ENCODE results near the gene MAGI2.

Gene MAGI2

GRCh38 chr7:78179827-78180477 is 1273.5 kb downstream of the MAGI2 start:
- no peaks in the 10 kb centered on the region for H3K36me3 ChIP-seq (ENCODE audit: low read length)
- no peak overlapping the region for H3K4me3 ChIP-seq (ENCODE audit: insufficient read depth, low read length, poor library complexity, severe bottlenecking)
- no peak for TF ChIP-seq EZH2phosphoT487 (conservative IDR thresholded peaks at IDR 0.05; ENCODE audit: low read length)
- TF ChIP-seq CTCF (IDR thresholded peaks at IDR 0.05; ENCODE audit: insufficient read depth, low read length, poor library complexity, severe bottlenecking), result no peak
- H3K9me3 ChIP-seq (ENCODE audit: insufficient read depth, low read length), result no peaks in the 10 kb centered on the region
- H3K27ac ChIP-seq (ENCODE audit: low read depth, low read length), result no peak overlapping the region
- no peaks in the 10 kb centered on the region for H4K20me1 ChIP-seq (ENCODE audit: low read depth, low read length)
- no peak overlapping the region for H2AFZ ChIP-seq (ENCODE audit: low read depth, low read length, severe bottlenecking)
- no peaks in the 10 kb centered on the region for H3K27me3 ChIP-seq (ENCODE audit: low read length)
- no peak overlapping the region for H3K4me2 ChIP-seq (ENCODE audit: low read depth, low read length, poor library complexity, severe bottlenecking)
- H3K9me2 ChIP-seq (replicated peaks; ENCODE audit: insufficient read depth, low read length), result no peaks in the 10 kb centered on the region
- H3F3A ChIP-seq (ENCODE audit: insufficient read depth), result no peaks in the 10 kb centered on the region
- no peak overlapping the region for H3K9ac ChIP-seq (ENCODE audit: low read length)
- no peaks in the 10 kb centered on the region for H3K79me2 ChIP-seq (ENCODE audit: insufficient read depth, low read length)

GRCh38 chr7:78179211-78179610 is 1274.3 kb downstream of the MAGI2 start:
- H3K9me3 ChIP-seq (ENCODE audit: insufficient read depth, low read length), result no peaks in the 10 kb centered on the region
- no peak overlapping the region for H3K4me3 ChIP-seq (ENCODE audit: insufficient read depth, low read length, poor library complexity, severe bottlenecking)
- H4K20me1 ChIP-seq (ENCODE audit: low read depth, low read length), result no peaks in the 10 kb centered on the region
- no peak overlapping the region for H3K27ac ChIP-seq (ENCODE audit: low read depth, low read length)
- TF ChIP-seq CTCF (IDR thresholded peaks at IDR 0.05; ENCODE audit: insufficient read depth, low read length, poor library complexity, severe bottlenecking) (no peak), EZH2phosphoT487 (conservative IDR thresholded peaks at IDR 0.05; ENCODE audit: low read length) (no peak)
- no peaks in the 10 kb centered on the region for H3K79me2 ChIP-seq (ENCODE audit: insufficient read depth, low read length)
- H3K9ac ChIP-seq (ENCODE audit: low read length), result no peak overlapping the region
- H3F3A ChIP-seq (ENCODE audit: insufficient read depth), result no peaks in the 10 kb centered on the region
- H2AFZ ChIP-seq (ENCODE audit: low read depth, low read length, severe bottlenecking), result no peak overlapping the region
- H3K27me3 ChIP-seq (ENCODE audit: low read length), result no peaks in the 10 kb centered on the region
- H3K4me2 ChIP-seq (ENCODE audit: low read depth, low read length, poor library complexity, severe bottlenecking), result no peak overlapping the region
- no peaks in the 10 kb centered on the region for H3K9me2 ChIP-seq (replicated peaks; ENCODE audit: insufficient read depth, low read length)
- H3K36me3 ChIP-seq (ENCODE audit: low read length), result no peaks in the 10 kb centered on the region

- Histone ChIP-seq H3K4me2 (ENCODE audit: low read depth, low read length, poor library complexity, severe bottlenecking) (no peak overlapping the region), H3K36me3 (ENCODE audit: low read length) (no peaks in the 10 kb centered on the region), H3F3A (ENCODE audit: insufficient read depth) (no peaks in the 10 kb centered on the region), H3K9ac (ENCODE audit: low read length) (no peak overlapping the region), H2AFZ (ENCODE audit: low read depth, low read length, severe bottlenecking) (no peak overlapping the region), H3K27me3 (ENCODE audit: low read length) (no peaks in the 10 kb centered on the region), H3K9me3 (ENCODE audit: insufficient read depth, low read length) (no peaks in the 10 kb centered on the region), H3K79me2 (ENCODE audit: insufficient read depth, low read length) (no peaks in the 10 kb centered on the region), H3K9me2 (replicated peaks; ENCODE audit: insufficient read depth, low read length) (no peaks in the 10 kb centered on the region), H4K20me1 (ENCODE audit: low read depth, low read length) (no peaks in the 10 kb centered on the region), H3K4me3 (ENCODE audit: insufficient read depth, low read length, poor library complexity, severe bottlenecking) (no peak overlapping the region), H3K27ac (ENCODE audit: low read depth, low read length) (no peak overlapping the region)
- no peak for TF ChIP-seq CTCF (IDR thresholded peaks at IDR 0.05; ENCODE audit: insufficient read depth, low read length, poor library complexity, severe bottlenecking)
- no peak for TF ChIP-seq EZH2phosphoT487 (conservative IDR thresholded peaks at IDR 0.05; ENCODE audit: low read length)
These were observed 1275.1 kb downstream of the MAGI2 start for GRCh38 chr7:78178319-78178718.
